Measurements from ENCODE around the gene ARHGEF33.

DNA sequence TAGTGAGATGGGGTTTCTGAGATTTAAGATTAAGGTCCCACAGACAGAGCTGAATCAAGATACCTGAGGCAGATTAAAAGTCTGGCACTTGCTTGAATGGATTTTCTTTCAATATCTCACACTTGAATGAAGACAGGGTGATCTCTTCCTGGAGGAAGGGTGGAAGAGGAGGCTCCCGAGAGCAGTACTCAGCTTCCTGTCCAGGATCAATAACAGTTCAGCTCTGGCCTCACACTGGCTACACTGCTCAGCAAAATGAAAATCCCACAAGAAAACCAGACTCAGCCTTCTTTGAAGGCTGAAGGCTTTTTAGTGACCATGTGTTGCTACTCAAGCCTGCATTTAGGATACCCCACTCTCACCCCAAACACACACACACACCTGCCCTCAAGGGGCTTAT is 11.1 kb downstream of the ARHGEF33 start:
- TF ChIP-seq RAD21 (IDR thresholded peaks at IDR 0.05; ENCODE audit: low read depth): no peak
- no peak for TF ChIP-seq CEBPB (IDR thresholded peaks at IDR 0.05)
- no peak for TF ChIP-seq ZBTB7A (IDR thresholded peaks at IDR 0.05; ENCODE audit: low read depth)
- TF ChIP-seq NFIC (IDR thresholded peaks at IDR 0.05): no peak
- TF ChIP-seq, protein P1, sequence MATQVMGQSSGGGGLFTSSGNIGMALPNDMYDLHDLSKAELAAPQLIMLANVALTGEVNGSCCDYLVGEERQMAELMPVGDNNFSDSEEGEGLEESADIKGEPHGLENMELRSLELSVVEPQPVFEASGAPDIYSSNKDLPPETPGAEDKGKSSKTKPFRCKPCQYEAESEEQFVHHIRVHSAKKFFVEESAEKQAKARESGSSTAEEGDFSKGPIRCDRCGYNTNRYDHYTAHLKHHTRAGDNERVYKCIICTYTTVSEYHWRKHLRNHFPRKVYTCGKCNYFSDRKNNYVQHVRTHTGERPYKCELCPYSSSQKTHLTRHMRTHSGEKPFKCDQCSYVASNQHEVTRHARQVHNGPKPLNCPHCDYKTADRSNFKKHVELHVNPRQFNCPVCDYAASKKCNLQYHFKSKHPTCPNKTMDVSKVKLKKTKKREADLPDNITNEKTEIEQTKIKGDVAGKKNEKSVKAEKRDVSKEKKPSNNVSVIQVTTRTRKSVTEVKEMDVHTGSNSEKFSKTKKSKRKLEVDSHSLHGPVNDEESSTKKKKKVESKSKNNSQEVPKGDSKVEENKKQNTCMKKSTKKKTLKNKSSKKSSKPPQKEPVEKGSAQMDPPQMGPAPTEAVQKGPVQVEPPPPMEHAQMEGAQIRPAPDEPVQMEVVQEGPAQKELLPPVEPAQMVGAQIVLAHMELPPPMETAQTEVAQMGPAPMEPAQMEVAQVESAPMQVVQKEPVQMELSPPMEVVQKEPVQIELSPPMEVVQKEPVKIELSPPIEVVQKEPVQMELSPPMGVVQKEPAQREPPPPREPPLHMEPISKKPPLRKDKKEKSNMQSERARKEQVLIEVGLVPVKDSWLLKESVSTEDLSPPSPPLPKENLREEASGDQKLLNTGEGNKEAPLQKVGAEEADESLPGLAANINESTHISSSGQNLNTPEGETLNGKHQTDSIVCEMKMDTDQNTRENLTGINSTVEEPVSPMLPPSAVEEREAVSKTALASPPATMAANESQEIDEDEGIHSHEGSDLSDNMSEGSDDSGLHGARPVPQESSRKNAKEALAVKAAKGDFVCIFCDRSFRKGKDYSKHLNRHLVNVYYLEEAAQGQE (IDR thresholded peaks at IDR 0.05; ENCODE audit: low read depth): no peak
- TF ChIP-seq TEAD4 (IDR thresholded peaks at IDR 0.05): no peak
- TF ChIP-seq CREB1 (IDR thresholded peaks at IDR 0.05; ENCODE audit: low read depth): no peak
- no peak for TF ChIP-seq TAF1 (IDR thresholded peaks at IDR 0.05; ENCODE audit: low read depth)
- TF ChIP-seq YY1 (IDR thresholded peaks at IDR 0.05; ENCODE audit: low read depth): no peak

Measured in Ishikawa (cell line).